ENCODE data around the gene RNU1-4.
A peak's percentile ranks its signal among the peaks of the same experiment; 100 is the strongest.
"Not testable (repeated sequence)": the region's sequence is repeated elsewhere in the genome, so short reads cannot be mapped to it uniquely, and the experiment has no call there.

RNU1-4 gene

GRCh38 chr1:16760456-16760765 is 20.1 kb downstream of the RNU1-4 start:
- H2BK120ac ChIP-seq (ENCODE audit: low read depth, low read length); H3K79me1 ChIP-seq (ENCODE audit: low read depth, low read length); H4K8ac ChIP-seq (ENCODE audit: low read depth, low read length); DNase-seq (ENCODE audit: low spot score); H3K18ac ChIP-seq (ENCODE audit: low read length); H2AFZ ChIP-seq (ENCODE audit: low read length); H2BK5ac ChIP-seq (ENCODE audit: low read length); H4K91ac ChIP-seq (ENCODE audit: low read depth, low read length, poor library complexity); H3K27ac ChIP-seq (replicated peaks; ENCODE audit: low read length); H3K36me3 ChIP-seq (replicated peaks in 1 of 2; ENCODE audit: control insufficient read depth in 2 of 2, insufficient read depth in 2 of 2, low read length in 2 of 2); H3K4me2 ChIP-seq (ENCODE audit: insufficient read depth, low read length, poor library complexity, severe bottlenecking); H3K23ac ChIP-seq (ENCODE audit: low read depth, low read length, poor library complexity); H3K4me1 ChIP-seq (ENCODE audit: control insufficient read depth in 2 of 2, insufficient read depth in 1 of 2, low read depth in 1 of 2, low read length in 2 of 2); H2BK15ac ChIP-seq (ENCODE audit: low read length); H3K9me3 ChIP-seq (replicated peaks in 1 of 2; ENCODE audit: control insufficient read depth in 2 of 2, insufficient read depth in 1 of 2, low read depth in 1 of 2, low read length in 2 of 2); H3K4me3 ChIP-seq (ENCODE audit: low read length in 2 of 2); H3K9ac ChIP-seq (ENCODE audit: low read depth, low read length, poor library complexity); H3K4ac ChIP-seq (ENCODE audit: low read length); H3K14ac ChIP-seq (ENCODE audit: low read length); H2AK5ac ChIP-seq (ENCODE audit: low read depth, low read length); H2BK12ac ChIP-seq (ENCODE audit: low read length): not testable (repeated sequence)
- peaks cover 0 to 11% (median 1%) of the 10 kb centered on the region in 3 experiments for H3K27me3 ChIP-seq (ENCODE audit: control insufficient read depth in 3 of 3, insufficient read depth in 3 of 3, low read depth in 1 of 3, low read length in 3 of 3)
- no CpG with 5 or more reads among the region's 11 CpGs for WGBS, 2 donors (ENCODE audit: extremely low coverage in 2 of 2, insufficient read length in 2 of 2, insufficient replicate concordance in 1 of 2)

DNA sequence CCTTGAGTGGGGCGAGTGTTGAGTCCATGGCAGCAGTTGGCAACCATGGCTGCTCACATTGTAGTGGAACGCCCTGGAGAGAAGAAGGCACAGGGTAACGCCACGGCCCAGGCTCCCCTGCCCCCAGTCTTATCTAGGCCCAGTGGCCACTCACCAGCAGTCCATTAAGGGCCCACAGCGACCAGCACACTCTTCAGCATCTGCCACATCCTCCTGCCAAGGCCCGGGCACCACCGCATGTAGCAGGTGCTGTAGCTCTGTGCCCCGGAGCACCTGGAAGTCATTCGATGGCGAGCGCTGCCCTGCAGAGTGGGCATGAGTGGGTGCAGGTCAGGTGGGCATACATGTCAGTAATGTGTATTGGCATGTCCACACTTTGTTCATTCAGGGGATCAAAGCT is 20.5 kb downstream of the RNU1-4 start:
- H4K8ac ChIP-seq (ENCODE audit: low read depth, low read length); H3K23ac ChIP-seq (ENCODE audit: low read depth, low read length, poor library complexity); H3K4ac ChIP-seq (ENCODE audit: low read length); H3K27ac ChIP-seq (replicated peaks; ENCODE audit: low read length); H3K4me3 ChIP-seq (ENCODE audit: low read length in 2 of 2); H2AFZ ChIP-seq (ENCODE audit: low read length); H3K9ac ChIP-seq (ENCODE audit: low read depth, low read length, poor library complexity); H2BK5ac ChIP-seq (ENCODE audit: low read length); H3K4me2 ChIP-seq (ENCODE audit: insufficient read depth, low read length, poor library complexity, severe bottlenecking); H2BK120ac ChIP-seq (ENCODE audit: low read depth, low read length); H3K36me3 ChIP-seq (replicated peaks in 1 of 2; ENCODE audit: control insufficient read depth in 2 of 2, insufficient read depth in 2 of 2, low read length in 2 of 2); H2BK12ac ChIP-seq (ENCODE audit: low read length); H3K18ac ChIP-seq (ENCODE audit: low read length); H4K91ac ChIP-seq (ENCODE audit: low read depth, low read length, poor library complexity); H2AK5ac ChIP-seq (ENCODE audit: low read depth, low read length); H3K4me1 ChIP-seq (ENCODE audit: control insufficient read depth in 2 of 2, insufficient read depth in 1 of 2, low read depth in 1 of 2, low read length in 2 of 2); H3K9me3 ChIP-seq (replicated peaks in 1 of 2; ENCODE audit: control insufficient read depth in 2 of 2, insufficient read depth in 1 of 2, low read depth in 1 of 2, low read length in 2 of 2); DNase-seq (ENCODE audit: low spot score); H2BK15ac ChIP-seq (ENCODE audit: low read length); H3K79me1 ChIP-seq (ENCODE audit: low read depth, low read length): not testable (repeated sequence)
- WGBS, 2 donors (ENCODE audit: extremely low coverage in 2 of 2, insufficient read length in 2 of 2, insufficient replicate concordance in 1 of 2), result no CpG with 5 or more reads among the region's 11 CpGs
- Histone ChIP-seq H3K27me3 (ENCODE audit: control insufficient read depth in 3 of 3, insufficient read depth in 3 of 3, low read depth in 1 of 3, low read length in 3 of 3) (peaks cover 0 to 14% (median 1%) of the 10 kb centered on the region in 3 experiments), H3K14ac (ENCODE audit: low read length) (peak overlapping the region; percentile 38)

DNA sequence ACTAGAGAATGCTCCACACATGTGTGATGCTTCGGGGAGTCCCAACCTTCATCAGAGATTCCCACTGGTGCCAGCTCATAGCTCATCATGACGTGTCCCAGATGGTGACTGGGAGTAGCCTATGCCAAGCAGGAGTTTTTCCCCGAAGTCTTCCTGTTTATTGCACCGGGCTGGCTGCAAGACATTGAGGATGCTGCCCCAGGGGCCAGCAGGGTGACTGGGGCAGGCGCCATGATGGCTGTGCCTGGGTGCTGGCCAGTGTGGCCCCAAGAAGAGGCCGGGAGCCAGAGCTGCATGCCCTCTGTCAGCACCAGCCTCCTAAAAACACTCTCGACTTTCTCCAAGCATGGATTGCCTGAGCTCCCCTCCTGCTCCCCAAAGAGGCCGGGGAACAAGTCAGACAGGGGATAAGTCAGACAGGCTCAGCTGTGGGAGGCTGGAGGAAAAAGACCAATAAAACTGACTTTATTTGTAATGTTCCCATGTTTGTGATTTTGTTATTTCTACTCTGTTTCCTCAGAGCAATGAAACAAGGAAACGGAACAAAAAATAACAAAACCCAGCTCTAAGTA is 24.0 kb downstream of the RNU1-4 start:
- not testable (repeated sequence) for H3K36me3 ChIP-seq (replicated peaks in 1 of 2; ENCODE audit: control insufficient read depth in 2 of 2, insufficient read depth in 2 of 2, low read length in 2 of 2); H2BK12ac ChIP-seq (ENCODE audit: low read length); DNase-seq (ENCODE audit: low spot score); H3K27ac ChIP-seq (replicated peaks; ENCODE audit: low read length); H4K91ac ChIP-seq (ENCODE audit: low read depth, low read length, poor library complexity); H3K4me1 ChIP-seq (ENCODE audit: control insufficient read depth in 2 of 2, insufficient read depth in 1 of 2, low read depth in 1 of 2, low read length in 2 of 2); H2BK5ac ChIP-seq (ENCODE audit: low read length); H3K79me1 ChIP-seq (ENCODE audit: low read depth, low read length); H3K9me3 ChIP-seq (replicated peaks in 1 of 2; ENCODE audit: control insufficient read depth in 2 of 2, insufficient read depth in 1 of 2, low read depth in 1 of 2, low read length in 2 of 2); H3K23ac ChIP-seq (ENCODE audit: low read depth, low read length, poor library complexity); H2BK120ac ChIP-seq (ENCODE audit: low read depth, low read length); H3K9ac ChIP-seq (ENCODE audit: low read depth, low read length, poor library complexity); H4K8ac ChIP-seq (ENCODE audit: low read depth, low read length); H3K4ac ChIP-seq (ENCODE audit: low read length); H3K4me3 ChIP-seq (ENCODE audit: low read length in 2 of 2); H3K14ac ChIP-seq (ENCODE audit: low read length); H2AFZ ChIP-seq (ENCODE audit: low read length); H2AK5ac ChIP-seq (ENCODE audit: low read depth, low read length); H3K4me2 ChIP-seq (ENCODE audit: insufficient read depth, low read length, poor library complexity, severe bottlenecking)
- Histone ChIP-seq H2BK15ac (ENCODE audit: low read length) (peak overlapping the region; percentile 99), H3K27me3 (ENCODE audit: control insufficient read depth in 3 of 3, insufficient read depth in 3 of 3, low read depth in 1 of 3, low read length in 3 of 3) (peaks cover 0 to 21% (median 1%) of the 10 kb centered on the region in 3 experiments), H3K18ac (ENCODE audit: low read length) (peak overlapping the region; percentile 48)
- no CpG with 5 or more reads among the region's 9 CpGs for WGBS, 2 donors (ENCODE audit: extremely low coverage in 2 of 2, insufficient read length in 2 of 2, insufficient replicate concordance in 1 of 2)

GRCh38 chr1:16764820-16765655 is 24.7 kb downstream of the RNU1-4 start:
- not testable (repeated sequence) for H3K14ac ChIP-seq (ENCODE audit: low read length); H4K8ac ChIP-seq (ENCODE audit: low read depth, low read length); H3K4me1 ChIP-seq (ENCODE audit: control insufficient read depth in 2 of 2, insufficient read depth in 1 of 2, low read depth in 1 of 2, low read length in 2 of 2); H3K27ac ChIP-seq (replicated peaks; ENCODE audit: low read length); H3K4me2 ChIP-seq (ENCODE audit: insufficient read depth, low read length, poor library complexity, severe bottlenecking); H2BK15ac ChIP-seq (ENCODE audit: low read length); H3K18ac ChIP-seq (ENCODE audit: low read length); H2AK5ac ChIP-seq (ENCODE audit: low read depth, low read length); H3K4me3 ChIP-seq (ENCODE audit: low read length in 2 of 2); DNase-seq (ENCODE audit: low spot score); H3K23ac ChIP-seq (ENCODE audit: low read depth, low read length, poor library complexity); H3K79me1 ChIP-seq (ENCODE audit: low read depth, low read length); H3K4ac ChIP-seq (ENCODE audit: low read length); H4K91ac ChIP-seq (ENCODE audit: low read depth, low read length, poor library complexity); H2BK5ac ChIP-seq (ENCODE audit: low read length); H3K36me3 ChIP-seq (replicated peaks in 1 of 2; ENCODE audit: control insufficient read depth in 2 of 2, insufficient read depth in 2 of 2, low read length in 2 of 2); H2AFZ ChIP-seq (ENCODE audit: low read length); H3K9ac ChIP-seq (ENCODE audit: low read depth, low read length, poor library complexity); H2BK120ac ChIP-seq (ENCODE audit: low read depth, low read length); H3K9me3 ChIP-seq (replicated peaks in 1 of 2; ENCODE audit: control insufficient read depth in 2 of 2, insufficient read depth in 1 of 2, low read depth in 1 of 2, low read length in 2 of 2); H2BK12ac ChIP-seq (ENCODE audit: low read length)
- H3K27me3 ChIP-seq (ENCODE audit: control insufficient read depth in 3 of 3, insufficient read depth in 3 of 3, low read depth in 1 of 3, low read length in 3 of 3), result peaks cover 0 to 21% (median 1%) of the 10 kb centered on the region in 3 experiments
- WGBS, 2 donors (ENCODE audit: extremely low coverage in 2 of 2, insufficient read length in 2 of 2, insufficient replicate concordance in 1 of 2), result no CpG with 5 or more reads among the region's 15 CpGs

Measured in neuronal stem cell (in vitro differentiated cells).